HCEC 1CT (cell line): ENCODE measurements around the gene B3GNT2.
A peak's percentile ranks its signal among the peaks of the same experiment; 100 is the strongest.
"Not testable (repeated sequence)": the region's sequence is repeated elsewhere in the genome, so short reads cannot be mapped to it uniquely, and the experiment has no call there.

Source experiments
- DNase-seq: peaks from one replicate; pipeline ENCODE4 v3.0.0-alpha.2; 2017

Gene B3GNT2

DNA sequence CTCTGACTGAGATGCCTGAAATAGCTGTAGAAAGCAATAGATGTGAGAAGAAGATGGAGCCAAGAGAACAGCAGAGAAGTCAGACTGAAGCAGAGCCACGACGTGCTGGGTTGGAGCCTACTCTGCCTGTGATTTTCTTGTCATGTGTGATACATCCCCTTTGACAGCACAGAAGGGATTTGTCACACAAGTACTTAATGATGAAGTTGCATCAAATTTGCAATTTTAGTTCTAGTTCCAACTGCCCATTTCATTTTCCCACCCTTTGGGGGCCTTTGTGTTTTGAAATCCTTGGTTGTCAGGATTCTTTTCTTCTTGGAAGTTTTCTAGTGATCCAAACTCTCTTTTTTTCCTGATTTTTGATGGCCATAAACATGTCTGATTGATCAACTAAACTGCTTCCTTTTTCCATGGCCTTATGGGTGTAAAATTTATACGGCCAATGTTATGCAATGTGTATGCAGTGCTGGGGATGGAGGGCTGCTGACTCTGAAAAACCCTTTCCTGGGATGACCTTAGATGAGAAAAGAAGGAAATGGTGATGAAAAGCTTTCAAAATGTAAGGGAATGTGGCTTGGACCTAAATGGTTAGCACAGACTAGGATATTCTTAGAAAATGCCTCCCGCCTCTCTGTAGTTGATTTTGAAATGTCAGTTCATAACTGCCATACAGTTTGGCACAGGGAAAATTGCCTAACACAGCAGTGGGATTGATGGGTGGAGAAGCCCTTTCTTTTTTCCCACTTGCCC, 9.6 kb upstream of the B3GNT2 start:
- no peak for DNase-seq

DNA sequence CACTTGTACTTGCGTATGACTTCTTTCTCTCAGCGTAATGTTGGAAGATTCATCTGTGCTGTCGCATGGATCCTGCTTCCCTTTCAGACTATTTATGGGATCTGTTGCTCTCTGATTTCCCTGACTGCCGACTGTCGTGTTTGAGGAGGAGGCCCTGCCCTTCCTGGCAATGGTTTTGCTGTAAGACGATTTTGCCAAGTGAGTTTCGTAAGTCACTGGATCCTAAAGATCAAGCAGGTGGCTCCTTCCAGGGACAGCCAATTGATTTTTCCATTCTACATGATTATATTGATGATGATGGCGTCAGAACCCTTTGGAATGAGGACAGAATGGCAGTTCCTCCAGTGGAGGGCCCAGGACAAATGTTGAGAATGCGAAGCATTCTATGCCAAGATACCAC, 8.7 kb upstream of the B3GNT2 start:
- DNase-seq = no peak

DNA sequence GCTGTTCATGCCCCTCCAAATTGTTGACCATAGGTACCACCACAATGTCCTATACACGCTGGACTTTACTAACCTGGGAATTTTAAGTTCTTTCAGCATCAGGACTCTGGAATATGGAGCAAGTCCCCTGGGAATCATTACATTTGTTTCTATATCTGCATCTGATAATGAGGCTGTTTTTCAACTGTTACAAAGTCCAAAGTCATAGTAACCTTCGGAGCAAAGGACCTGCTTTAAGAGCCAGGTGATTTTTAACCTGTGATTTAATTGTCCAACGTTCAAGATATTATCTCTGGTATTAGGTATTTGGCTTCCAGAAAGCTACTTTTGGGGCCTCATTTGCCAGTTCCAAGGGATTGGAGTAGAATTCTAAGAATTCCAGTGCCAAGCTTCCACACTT, 7.5 kb upstream of the B3GNT2 start:
- DNase-seq = no peak

GRCh38 chr2:62189196-62189595, 6.7 kb upstream of the B3GNT2 start:
- DNase-seq = no peak

- no peak for DNase-seq
Measured at GRCh38 chr2:62192811-62193210, 3.1 kb upstream of the B3GNT2 start.

- DNase-seq = no peak
Measured at GRCh38 chr2:62194558-62195420, 1.1 kb upstream of the B3GNT2 start.

- DNase-seq = peak; percentile 11
Measured at GRCh38 chr2:62196278-62196901, 475 bp downstream of the B3GNT2 start.

DNA sequence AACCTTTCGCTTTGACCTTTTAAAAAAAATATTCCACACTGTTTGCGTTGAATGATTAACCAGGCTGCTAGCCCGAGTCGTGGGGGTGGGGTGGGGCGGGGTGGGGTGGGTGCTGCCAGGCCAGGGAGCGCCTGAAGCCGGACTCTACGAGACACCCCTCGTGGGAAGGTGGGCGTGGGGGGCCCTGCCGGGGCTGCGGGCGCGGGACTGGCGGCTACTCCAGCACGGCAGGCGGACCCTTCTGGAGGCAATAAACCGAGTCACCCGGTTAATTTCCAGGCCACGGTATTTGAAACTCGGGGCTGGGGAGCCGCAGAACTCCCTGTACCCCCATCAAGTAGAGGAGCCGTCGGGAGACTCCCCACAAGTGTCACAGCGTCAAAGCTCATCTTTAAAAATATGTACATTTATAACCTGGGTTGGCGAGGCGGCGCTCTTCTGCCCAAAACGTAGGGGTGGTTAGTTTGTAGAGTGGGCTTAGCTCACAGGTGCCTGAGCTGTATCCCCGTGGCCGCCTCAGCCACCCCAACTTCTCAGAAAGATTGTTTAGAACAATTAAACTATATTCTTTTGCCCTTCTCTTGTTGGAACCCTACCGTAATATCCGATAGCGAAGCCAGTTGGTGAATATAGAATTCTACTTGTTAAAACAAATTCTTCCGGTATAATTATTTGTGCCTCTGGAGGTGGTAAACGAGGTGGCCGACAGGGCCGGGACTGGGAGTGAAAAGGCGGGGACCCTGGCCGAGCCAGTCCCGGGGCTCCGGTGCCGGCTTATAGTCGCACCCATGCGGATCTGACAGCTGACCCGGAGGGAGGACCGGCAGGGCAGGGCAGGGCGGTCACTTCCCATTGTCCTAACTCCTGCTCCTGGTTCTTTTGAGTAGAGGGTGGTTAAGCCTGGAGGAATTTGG, 1.4 kb downstream of the B3GNT2 start:
- DNase-seq = peak; percentile 21

DNA sequence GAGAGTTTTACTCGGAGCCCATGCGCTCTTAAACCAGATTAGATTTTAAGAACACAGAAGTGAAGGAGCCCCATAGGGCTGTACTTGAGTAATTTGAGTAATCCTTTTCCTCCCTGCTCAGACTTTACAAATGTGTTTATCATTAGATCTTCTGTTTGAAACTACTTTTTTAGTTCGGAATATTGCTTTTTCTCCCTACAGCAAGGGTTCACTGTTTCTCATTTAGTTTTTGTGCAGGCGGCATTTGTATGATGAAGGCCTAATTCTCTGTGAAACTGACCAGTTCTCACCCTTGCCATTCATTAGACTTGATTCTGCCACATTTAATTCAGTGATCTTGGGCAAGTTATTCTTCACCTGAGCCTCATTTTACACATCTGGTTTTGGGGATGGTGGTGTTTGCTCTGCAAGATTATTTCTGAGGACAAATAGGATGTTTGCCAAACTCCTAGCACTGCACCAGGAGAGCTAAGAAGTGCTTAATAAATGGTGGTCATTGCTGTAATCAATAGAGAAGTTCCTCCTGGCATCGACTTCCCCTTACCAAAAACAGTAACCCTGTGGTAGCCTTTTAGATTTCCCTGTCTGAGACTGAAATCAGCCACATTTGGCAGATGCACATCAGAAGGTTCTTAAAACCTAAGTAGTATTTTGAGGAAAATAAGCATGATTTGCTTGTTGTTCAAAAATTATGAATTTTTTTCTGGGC, 2.2 kb downstream of the B3GNT2 start:
- DNase-seq = no peak

GRCh38 chr2:62198854-62199253, 2.9 kb downstream of the B3GNT2 start:
- not testable (repeated sequence) for DNase-seq

DNA sequence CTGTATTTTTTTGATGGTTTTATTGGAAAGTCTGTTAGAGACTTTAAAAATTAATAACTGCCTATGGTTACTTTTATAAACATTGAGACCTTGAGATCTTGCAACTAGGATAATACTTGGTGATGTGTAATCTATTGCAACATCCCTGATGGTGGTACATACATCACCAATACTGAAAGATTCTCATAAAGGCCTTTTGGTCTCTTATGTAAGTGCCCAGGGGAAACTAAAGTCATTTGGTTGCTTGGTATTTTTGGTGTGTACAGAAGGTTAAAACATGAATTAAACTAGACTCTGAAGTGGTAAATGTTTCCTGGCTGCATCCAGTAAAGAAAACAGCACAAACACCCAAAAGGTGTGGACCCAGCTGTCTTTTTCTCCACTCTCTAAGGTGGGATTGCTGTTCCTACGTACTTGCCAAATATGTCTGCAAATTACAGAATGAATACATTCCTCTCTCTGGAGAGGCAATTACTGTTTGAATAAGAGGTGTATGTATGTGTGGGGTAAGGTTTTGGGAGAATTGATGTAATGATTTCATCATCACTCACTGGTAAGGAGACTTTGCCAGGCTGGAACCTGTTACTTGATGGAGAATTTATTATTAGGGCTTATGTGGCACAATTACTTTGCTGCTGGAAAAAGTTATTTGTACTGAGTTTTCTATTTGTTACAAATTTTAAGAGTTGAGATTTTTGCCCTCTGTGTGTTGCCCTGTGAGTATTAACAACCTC, 3.6 kb downstream of the B3GNT2 start:
- peak; percentile 66 for DNase-seq

GRCh38 chr2:62200291-62200841, 4.5 kb downstream of the B3GNT2 start:
- no peak for DNase-seq

DNA sequence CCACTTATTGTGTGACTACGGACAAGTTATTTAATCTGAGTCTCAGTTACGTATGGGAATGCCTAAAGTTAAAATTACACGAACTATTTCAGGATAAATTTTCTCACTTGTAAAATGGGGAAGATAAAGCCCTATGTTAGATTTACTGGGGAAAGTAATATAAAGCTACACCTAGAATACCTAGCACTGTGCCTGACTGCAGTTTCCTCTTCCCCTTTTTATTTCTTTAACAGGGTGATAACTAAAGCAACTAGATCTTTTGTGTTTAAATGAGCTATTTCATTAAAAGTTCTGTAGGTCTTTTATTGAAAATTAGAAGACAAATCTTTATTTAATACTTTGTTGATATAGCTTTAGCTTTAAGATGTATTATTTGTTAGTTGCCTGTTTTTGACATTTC, 5.0 kb downstream of the B3GNT2 start:
- DNase-seq = no peak

GRCh38 chr2:62201307-62201706, 5.4 kb downstream of the B3GNT2 start:
- DNase-seq = peak; percentile 20

- no peak for DNase-seq
Measured at GRCh38 chr2:62202019-62202722, 6.3 kb downstream of the B3GNT2 start.

- DNase-seq = no peak
Measured at GRCh38 chr2:62202729-62203128, 6.8 kb downstream of the B3GNT2 start.

- no peak for DNase-seq
Measured at GRCh38 chr2:62203459-62203858, 7.5 kb downstream of the B3GNT2 start.

DNA sequence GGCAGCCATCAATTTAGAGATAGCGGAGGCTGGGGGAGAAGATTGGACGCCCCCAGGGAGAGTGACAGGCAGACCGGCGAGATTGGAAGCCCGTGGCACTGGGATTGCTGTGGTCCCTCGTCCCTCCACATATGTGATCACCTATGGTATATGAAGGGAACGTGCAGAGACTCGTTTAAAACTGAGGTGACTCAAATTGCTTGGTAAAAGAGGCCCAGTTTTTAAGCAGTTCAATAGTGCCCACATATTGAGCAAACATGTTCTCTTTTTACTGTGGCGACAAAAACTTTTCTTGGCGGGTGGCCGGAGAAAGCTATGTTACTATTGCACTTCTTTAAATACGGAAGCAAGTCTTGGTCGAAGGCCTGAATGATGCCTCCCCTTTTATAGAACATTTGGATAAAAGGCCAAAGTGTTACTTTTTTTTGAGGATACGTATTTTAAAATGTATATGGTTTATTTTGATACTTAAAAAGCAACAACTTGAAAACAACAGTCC, 9.1 kb downstream of the B3GNT2 start:
- no peak for DNase-seq

GRCh38 chr2:62205554-62205953, 9.6 kb downstream of the B3GNT2 start:
- no peak for DNase-seq

GRCh38 chr2:62206024-62206423, 10.1 kb downstream of the B3GNT2 start:
- DNase-seq = no peak
